Dendritic cell treated with granulocyte-macrophage colony-stimulating factor and Interleukin-4, amounts not matched to agents 40 ng/mL and 50 ng/mL, for 4 days (primary cell): Measurements from ENCODE around the gene ARHGAP22.

Experiments used
- H3K27ac Mint-ChIP-seq: one replicate; pipeline ENCODE4 v1.8.0; 2022; ENCODE audit warnings: mild to moderate bottlenecking, mixed read lengths
- H3K27me3 Mint-ChIP-seq: one replicate; pipeline ENCODE4 v1.8.0; 2022; ENCODE audit warnings: mild to moderate bottlenecking, mixed read lengths
- H3K36me3 Mint-ChIP-seq: one replicate; pipeline ENCODE4 v1.8.0; 2022; ENCODE audit warnings: low read depth, mixed read lengths
- H3K4me1 Mint-ChIP-seq: one replicate; pipeline ENCODE4 v1.8.0; 2022; ENCODE audit warnings: low read depth, mixed read lengths
- H3K4me3 Mint-ChIP-seq: one replicate; pipeline ENCODE4 v1.8.0; 2022; ENCODE audit warnings: mild to moderate bottlenecking, moderate library complexity, mixed read lengths
- H3K9me3 Mint-ChIP-seq: one replicate; pipeline ENCODE4 v1.8.0; 2022; ENCODE audit warnings: mixed read lengths
- intact Hi-C: fragments of 100-400 bp; cut with micrococcal nuclease; formaldehyde crosslinking; loops from one replicate; pipeline ENCODE4 v1.15.0; 2022

The ARHGAP22 gene

DNA sequence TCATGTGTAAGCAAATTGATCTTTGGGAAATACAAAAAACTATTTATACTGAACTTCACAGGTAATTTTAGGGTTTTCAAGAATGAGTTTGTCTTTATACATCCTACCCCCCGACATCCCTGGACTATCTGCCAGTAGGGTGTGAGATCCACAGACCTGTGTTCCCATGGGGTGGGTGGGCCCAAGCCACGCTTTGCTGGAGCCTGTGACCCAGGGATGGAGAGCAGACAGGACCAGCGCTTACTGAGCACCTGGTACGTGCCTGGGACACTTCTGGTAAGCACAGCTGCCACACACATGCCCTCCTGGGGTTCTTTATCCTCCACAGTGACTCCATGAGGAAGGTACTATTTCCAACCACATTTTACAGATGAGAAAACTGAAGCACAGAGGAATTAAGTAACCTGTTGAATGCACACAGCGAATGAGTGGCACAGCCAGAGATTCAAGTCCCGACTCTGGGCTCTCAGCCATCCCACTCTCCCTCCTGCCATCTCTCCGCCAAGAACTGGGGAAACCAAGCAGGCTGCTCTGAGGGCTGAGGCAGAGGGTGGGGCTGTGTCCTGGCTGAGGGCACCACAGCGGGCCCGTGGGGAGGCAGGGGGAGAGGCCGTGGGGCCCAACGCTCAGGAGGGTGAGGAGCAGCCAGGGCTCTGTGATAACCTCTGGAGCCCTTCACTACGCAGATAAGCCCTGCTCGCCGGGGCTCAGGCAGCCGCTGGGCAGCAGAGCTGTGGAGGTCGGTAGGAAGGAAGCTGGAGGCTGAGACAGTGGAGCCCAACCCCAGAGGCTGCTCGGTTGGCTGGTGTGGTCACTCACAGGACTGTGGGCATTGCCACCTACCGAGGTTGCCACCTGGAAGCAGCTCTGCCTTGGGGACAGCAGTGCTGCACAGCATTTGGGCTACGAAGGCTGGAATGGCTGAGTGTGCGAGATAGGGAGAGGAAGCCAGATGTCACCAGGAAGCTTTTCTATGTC is 124.2 kb downstream of the ARHGAP22 start:
- intact Hi-C loops = no loop called here
- Mint-ChIP-seq H3K27me3 (peaks cover 10% of the 10 kb centered on the region), H3K4me3 (no peak overlapping the region), H3K4me1 (peaks cover 37% of the 10 kb centered on the region), H3K9me3 (no peaks in the 10 kb centered on the region), H3K27ac (peak overlapping the region; percentile 9), H3K36me3 (peaks cover 25% of the 10 kb centered on the region)

DNA sequence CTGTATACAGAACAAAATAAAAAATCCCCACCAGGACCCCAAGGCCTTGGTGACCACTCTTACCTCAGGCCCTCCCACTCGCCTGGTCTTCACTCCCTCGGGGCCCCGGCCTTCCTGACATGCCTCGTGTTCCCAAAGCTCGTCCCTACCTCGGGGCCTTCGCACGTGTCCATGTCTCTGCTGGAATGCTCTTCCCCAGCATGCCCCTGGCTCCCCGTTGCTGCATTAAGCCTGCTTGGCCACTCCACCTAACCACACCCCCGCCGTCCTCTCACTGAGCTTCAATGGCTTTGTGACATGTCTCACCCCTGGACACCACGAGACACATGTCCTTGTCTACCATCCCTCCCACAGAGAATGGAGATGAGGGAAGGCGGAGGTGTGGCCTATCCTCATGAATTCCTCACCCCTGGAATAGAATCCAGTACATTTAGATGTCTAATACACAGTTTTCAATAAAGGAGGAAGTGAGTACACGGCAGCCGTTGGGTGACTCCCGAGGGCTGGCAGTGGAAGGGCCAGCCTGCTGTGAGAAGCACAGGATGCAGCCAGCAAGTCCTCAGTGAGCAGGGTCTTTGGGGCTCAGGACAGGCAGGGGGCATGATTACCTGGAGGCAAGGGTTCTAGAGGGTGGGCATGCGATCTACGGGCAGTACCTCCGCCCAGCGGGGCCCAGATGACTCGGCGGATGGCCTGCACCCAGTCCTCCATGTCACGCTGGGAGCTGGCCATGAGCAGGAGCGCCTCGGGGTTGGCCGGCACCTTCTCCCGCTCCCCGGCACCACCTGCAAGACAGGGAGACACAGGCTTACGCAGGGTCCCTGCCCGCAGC is 125.7 kb downstream of the ARHGAP22 start:
- H3K27ac Mint-ChIP-seq = no peak overlapping the region
- peaks cover 48% of the 10 kb centered on the region for H3K4me1 Mint-ChIP-seq
- intact Hi-C loops = no loop called here
- H3K4me3 Mint-ChIP-seq = no peak overlapping the region
- H3K27me3 Mint-ChIP-seq = peaks cover 13% of the 10 kb centered on the region
- peaks cover 27% of the 10 kb centered on the region for H3K36me3 Mint-ChIP-seq
- no peaks in the 10 kb centered on the region for H3K9me3 Mint-ChIP-seq

DNA sequence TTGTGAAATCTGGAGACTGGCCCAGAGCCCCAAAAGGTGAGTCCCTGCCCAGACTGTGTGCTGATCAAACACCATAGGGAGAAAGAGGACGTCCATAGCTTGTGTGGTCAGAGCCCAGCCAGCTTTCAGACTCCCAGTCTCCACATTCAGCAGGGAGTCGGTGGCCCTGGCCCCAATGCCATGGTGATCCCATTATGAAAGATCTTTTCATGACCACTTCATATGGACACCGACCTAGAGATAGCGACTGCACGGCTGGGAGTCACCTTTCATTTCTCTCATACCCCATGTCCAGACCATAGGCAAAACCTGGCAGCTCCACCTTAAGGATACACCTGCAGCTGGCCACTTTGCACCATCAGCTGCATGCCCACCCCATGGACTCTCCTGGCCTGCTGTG is 126.4 kb downstream of the ARHGAP22 start:
- no peak overlapping the region for H3K27ac Mint-ChIP-seq
- no peak overlapping the region for H3K4me3 Mint-ChIP-seq
- intact Hi-C loops = no loop called here
- peaks cover 27% of the 10 kb centered on the region for H3K36me3 Mint-ChIP-seq
- peaks cover 13% of the 10 kb centered on the region for H3K27me3 Mint-ChIP-seq
- no peaks in the 10 kb centered on the region for H3K9me3 Mint-ChIP-seq
- H3K4me1 Mint-ChIP-seq = peaks cover 48% of the 10 kb centered on the region

DNA sequence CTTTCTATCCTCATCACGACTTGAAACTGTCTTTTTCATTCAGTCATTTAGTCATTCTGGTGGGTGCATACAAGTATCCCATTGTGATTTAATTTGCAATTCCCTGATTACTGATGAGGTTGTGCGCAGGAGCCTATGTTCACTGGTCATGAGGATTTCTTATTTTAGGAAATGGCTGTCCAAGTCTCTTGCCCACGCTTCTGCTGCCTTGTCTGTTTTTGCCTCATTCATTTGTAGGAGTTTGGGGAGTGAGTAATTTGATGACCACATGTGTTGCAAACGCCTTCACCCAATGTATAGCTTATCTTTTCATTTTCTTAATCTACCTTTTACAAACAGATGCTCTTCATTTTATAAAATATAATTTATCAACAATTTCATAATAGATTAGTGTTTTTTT is 127.3 kb downstream of the ARHGAP22 start:
- intact Hi-C loops = no loop called here
- Mint-ChIP-seq H3K4me3 (no peak overlapping the region), H3K27ac (no peak overlapping the region), H3K27me3 (peaks cover 13% of the 10 kb centered on the region), H3K36me3 (peaks cover 27% of the 10 kb centered on the region), H3K9me3 (no peaks in the 10 kb centered on the region), H3K4me1 (peaks cover 48% of the 10 kb centered on the region)

DNA sequence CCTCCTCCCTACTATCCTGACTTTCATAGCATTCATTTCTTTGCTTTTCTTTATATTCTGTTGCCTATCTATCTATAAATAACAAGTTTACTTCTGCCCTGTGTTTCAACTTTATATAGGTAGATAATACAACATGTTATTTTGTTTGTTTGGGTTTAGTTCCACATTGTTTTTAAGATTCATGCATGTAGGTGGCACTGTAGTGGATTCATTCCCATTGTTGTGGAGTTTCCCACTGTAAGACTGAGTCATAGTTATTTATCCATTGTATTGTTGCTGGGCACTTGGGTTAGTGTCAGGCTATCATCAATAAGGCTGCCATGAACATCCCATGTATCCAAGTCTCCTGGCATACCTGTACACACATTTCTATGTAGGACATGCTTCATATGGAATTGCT is 127.7 kb downstream of the ARHGAP22 start:
- H3K27ac Mint-ChIP-seq = no peak overlapping the region
- peaks cover 13% of the 10 kb centered on the region for H3K27me3 Mint-ChIP-seq
- peaks cover 27% of the 10 kb centered on the region for H3K36me3 Mint-ChIP-seq
- peaks cover 48% of the 10 kb centered on the region for H3K4me1 Mint-ChIP-seq
- no peaks in the 10 kb centered on the region for H3K9me3 Mint-ChIP-seq
- intact Hi-C loops = no loop called here
- H3K4me3 Mint-ChIP-seq = no peak overlapping the region

DNA sequence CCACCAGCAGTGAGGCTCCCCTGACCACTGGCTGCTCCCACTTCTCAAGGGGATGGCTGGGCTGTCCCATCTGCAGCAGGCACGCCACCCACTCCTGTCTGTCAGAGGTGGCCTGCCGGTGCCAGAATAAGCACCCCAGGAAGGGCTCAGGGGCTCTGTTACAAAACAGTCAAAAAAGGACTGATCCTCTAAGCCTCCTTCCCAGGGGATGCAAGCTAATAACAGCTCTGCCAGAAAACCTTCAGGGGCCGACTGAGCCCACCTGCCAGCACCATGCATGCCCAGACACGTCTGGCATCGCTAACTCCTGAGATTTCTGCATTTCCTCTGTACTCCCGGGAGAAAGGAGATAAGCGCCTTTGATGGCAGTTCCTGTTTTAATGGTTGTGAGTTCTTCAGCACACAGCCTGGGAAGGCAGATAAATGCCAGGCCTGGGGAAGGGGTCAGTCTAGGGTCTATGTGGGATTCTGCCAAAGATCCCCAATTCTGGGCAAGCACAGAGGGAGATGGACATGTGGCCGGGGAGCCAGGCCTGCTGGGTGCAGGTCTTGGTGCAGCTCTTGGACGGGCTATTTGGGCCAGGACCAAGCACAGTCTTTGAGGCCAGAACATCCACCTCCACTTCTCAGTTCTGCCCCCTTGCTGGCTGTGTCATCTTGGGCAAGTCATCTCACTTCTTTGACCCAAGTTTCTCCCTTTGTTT is 128.4 kb downstream of the ARHGAP22 start:
- H3K9me3 Mint-ChIP-seq = no peaks in the 10 kb centered on the region
- no peak overlapping the region for H3K27ac Mint-ChIP-seq
- intact Hi-C loops = no loop called here
- no peak overlapping the region for H3K4me3 Mint-ChIP-seq
- H3K4me1 Mint-ChIP-seq = peaks cover 48% of the 10 kb centered on the region
- H3K27me3 Mint-ChIP-seq = peaks cover 13% of the 10 kb centered on the region
- peaks cover 31% of the 10 kb centered on the region for H3K36me3 Mint-ChIP-seq

DNA sequence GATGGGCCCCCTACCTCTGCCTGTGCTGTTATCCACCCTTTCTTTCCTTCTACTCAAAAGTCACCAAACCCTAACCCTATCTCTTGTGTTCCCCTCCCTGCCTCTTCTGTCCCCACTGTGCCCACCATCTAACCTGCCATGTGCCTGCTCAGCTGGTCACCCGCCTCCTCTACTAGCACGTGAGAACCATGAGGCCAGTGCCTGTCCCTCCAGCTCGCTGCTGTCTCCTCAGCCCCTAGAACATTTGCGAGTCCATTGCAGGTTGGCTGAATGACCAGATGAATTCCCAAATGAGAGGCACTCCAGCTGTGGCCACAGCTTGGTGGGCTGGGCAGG is 129.0 kb downstream of the ARHGAP22 start:
- intact Hi-C loops = no loop called here
- peaks cover 29% of the 10 kb centered on the region for H3K36me3 Mint-ChIP-seq
- H3K27ac Mint-ChIP-seq = no peak overlapping the region
- peaks cover 12% of the 10 kb centered on the region for H3K27me3 Mint-ChIP-seq
- H3K4me1 Mint-ChIP-seq = peaks cover 44% of the 10 kb centered on the region
- H3K4me3 Mint-ChIP-seq = no peak overlapping the region
- no peaks in the 10 kb centered on the region for H3K9me3 Mint-ChIP-seq

DNA sequence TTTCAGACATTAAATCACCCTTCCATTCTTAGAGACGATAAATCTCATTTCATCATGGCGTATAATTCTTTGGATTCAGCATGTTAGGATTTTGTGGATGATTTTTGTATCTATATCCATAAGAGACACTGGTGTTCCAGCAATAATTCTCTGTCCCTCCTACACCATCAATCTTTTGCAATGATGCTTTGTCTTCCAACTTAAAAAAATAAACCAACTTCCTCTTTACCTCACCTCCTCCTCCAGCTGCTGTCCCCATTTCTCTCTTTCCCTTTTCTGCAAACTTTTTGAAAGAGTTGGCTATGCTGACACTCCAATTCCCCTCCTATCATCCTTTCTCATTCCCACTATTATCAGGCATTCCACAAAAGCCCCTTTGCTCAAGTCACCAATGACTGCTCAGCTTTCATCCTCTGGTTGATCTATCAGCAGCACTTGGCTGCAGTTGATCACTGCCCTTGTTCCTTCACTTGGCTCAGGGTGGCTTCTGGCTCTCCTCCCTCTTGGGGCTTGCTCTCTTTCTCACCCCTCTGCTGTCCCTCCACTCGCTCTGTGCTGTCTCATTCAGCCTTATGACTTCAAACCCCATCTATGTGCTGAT is 130.0 kb downstream of the ARHGAP22 start:
- Mint-ChIP-seq H3K4me1 (peaks cover 44% of the 10 kb centered on the region), H3K27ac (no peak overlapping the region), H3K4me3 (no peak overlapping the region), H3K36me3 (peaks cover 28% of the 10 kb centered on the region), H3K27me3 (peaks cover 7% of the 10 kb centered on the region), H3K9me3 (no peaks in the 10 kb centered on the region)
- intact Hi-C loops = no loop called here

DNA sequence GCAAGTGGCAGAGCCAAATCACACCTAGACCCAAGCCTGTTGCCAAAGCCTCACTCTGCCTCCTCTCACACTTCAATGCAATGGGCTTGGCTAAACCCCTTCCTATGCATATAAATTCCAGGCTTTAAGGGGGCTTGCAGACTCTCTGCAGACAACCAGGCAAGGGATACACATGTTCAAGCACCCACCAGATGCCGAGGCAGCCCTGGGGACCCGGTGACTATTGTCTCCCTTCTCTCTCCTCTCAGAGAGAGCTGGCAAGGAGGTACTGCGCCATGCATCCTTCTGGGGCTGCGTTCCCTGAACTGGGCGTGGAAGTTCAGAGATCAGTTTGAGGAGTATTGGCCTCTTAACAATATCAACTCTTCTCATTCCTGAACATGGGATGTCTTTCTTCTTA is 131.2 kb downstream of the ARHGAP22 start:
- H3K4me1 Mint-ChIP-seq = peaks cover 43% of the 10 kb centered on the region
- intact Hi-C loops = no loop called here
- no peaks in the 10 kb centered on the region for H3K9me3 Mint-ChIP-seq
- H3K4me3 Mint-ChIP-seq = no peak overlapping the region
- no peak overlapping the region for H3K27ac Mint-ChIP-seq
- H3K36me3 Mint-ChIP-seq = peaks cover 21% of the 10 kb centered on the region
- H3K27me3 Mint-ChIP-seq = peaks cover 7% of the 10 kb centered on the region

DNA sequence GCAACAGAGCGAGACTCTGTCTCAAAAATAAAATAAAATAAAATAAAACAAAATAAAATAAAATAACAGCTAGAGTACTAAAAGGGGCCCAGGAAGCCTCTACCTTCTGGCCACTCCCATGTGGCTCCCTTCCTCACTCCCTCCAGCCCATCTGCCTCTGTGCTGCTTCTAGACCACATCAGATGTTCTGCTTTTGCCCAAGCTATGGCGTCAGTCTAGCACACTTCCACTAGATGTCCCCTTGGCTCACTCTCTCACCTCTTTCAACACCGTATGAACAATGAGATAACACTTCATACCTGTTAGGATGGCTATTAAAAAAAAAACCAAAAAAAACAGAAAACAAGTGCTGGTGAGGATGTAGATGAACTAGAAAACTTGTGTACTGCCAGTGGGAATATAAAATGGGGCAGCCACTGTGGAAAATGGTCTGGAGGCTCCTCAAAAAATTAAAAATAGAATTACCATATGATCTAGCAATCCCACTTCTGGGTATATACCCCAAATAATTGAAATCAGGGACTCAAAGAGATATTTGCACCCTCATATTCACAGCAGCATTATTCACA is 132.3 kb downstream of the ARHGAP22 start:
- no peak overlapping the region for H3K4me3 Mint-ChIP-seq
- H3K27ac Mint-ChIP-seq = no peak overlapping the region
- peaks cover 7% of the 10 kb centered on the region for H3K27me3 Mint-ChIP-seq
- intact Hi-C loops = no loop called here
- no peaks in the 10 kb centered on the region for H3K9me3 Mint-ChIP-seq
- peaks cover 47% of the 10 kb centered on the region for H3K4me1 Mint-ChIP-seq
- H3K36me3 Mint-ChIP-seq = peaks cover 13% of the 10 kb centered on the region

DNA sequence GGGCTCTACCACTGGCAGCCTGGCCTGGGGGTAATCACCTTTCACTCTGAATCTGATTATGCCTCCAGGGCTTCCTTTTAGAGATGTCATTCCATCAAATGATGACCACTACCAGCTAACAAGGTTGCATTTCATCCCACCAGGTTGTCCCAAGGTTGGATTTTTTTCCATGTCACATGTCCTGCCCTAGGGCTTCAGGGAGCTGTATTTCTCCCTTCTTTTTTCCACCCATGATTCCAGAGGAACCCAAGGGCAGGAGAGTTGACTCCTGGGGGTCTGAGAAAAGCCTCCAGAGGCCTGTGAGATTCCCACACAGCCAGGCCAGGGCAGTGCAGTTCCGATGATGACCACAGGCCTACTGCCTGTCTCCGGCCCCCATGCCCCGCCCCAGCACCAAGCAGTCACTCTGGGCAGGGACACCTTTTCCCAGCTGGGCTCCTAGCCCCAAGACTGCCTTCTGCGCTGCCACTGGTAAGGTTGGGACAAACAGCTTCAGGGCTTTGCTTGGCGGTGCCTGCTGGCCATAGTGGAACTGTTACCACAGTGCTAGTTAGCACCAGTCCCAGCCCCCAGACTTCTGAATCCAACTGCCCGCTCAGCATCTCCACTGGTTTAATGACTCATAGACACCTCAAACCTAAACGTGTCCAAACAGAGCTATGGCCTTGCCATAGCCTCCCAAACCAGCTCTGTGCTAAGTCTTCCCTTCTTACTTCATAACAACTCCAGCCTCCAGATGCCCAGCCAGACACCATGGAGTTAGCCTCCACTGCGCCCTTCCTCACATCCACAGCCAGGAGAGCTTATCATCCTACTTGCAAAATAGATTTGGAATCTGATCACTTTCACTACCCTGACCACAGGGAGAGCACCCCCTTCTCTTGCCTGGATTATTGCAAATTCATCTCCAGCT is 133.7 kb downstream of the ARHGAP22 start:
- intact Hi-C loops = no loop called here
- Mint-ChIP-seq H3K36me3 (peaks cover 13% of the 10 kb centered on the region), H3K4me3 (no peak overlapping the region), H3K27ac (no peak overlapping the region), H3K9me3 (no peaks in the 10 kb centered on the region), H3K27me3 (peaks cover 7% of the 10 kb centered on the region), H3K4me1 (peaks cover 37% of the 10 kb centered on the region)

DNA sequence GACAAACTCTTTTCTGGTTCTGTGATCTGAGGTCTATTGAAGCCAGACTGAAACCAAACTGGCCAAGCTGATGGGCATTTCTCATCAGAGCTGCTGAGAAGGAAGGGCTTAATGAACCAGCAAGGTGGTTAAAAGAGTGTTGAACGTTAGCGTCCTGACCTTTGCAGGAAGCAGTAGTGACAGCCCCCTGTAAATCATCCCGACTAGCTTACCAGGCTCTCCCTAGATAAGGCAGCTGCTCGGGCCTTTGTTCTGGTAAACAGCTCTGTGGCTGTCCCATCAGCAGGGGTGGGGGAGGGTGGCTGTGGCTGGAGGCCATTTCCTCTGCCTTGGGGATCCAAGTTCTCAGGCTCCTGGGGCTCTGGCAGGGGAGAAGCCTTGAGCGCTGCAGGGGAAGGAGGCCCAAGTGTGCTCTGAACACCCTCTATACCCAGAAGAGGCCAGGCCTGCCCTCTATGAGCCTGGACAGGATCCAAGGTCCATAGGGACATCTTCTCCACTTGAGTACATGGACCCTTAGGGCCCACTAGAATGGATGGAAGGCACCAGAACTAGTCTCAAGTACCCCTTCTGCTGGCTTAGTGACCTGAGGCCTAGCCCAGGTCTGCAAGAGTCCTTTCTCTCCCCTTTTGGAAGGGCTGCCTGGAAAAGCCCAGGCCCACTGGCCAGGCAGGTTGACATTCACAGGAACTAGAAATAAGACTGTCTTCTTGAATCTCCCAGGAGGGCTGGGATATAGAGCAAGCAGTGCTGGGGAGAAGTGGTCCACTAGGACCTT is 134.6 kb downstream of the ARHGAP22 start:
- H3K36me3 Mint-ChIP-seq = peaks cover 6% of the 10 kb centered on the region
- H3K9me3 Mint-ChIP-seq = no peaks in the 10 kb centered on the region

More for the DNA sequence above, 134.6 kb downstream of the ARHGAP22 start:
- Mint-ChIP-seq H3K27ac (no peak overlapping the region), H3K4me3 (no peak overlapping the region), H3K27me3 (peaks cover 9% of the 10 kb centered on the region), H3K4me1 (peaks cover 28% of the 10 kb centered on the region)
- intact Hi-C loops = no loop called here
